Progenitor cell of endocrine pancreas (in vitro differentiated cells): ENCODE results near the gene PSME3IP1. TPM values are rescaled to one million over a fixed set of nuclear protein-coding genes. Genes with fewer than 3 reads are reported as not detected.
"Not testable (repeated sequence)": the region's sequence is repeated elsewhere in the genome, so short reads cannot be mapped to it uniquely, and the experiment has no call there.

Experiments used
- DNase-seq: peaks from one replicate; pipeline ENCODE4 v3.0.0; 2021; ENCODE audit warnings: low spot score; ENCODE audit not compliant: unreplicated experiment
- H3K27ac Mint-ChIP-seq: 2 replicates; pipeline ENCODE4 v1.8.0; 2021; ENCODE audit warnings: mild to moderate bottlenecking, moderate library complexity, mixed read lengths
- H3K27me3 Mint-ChIP-seq: 2 replicates; pipeline ENCODE4 v1.8.0; 2021; ENCODE audit warnings: mixed read lengths
- H3K36me3 Mint-ChIP-seq: 2 replicates; pipeline ENCODE4 v1.8.0; 2022; ENCODE audit warnings: mixed read lengths; ENCODE audit not compliant: insufficient read depth
- H3K4me1 Mint-ChIP-seq: 2 replicates; pipeline ENCODE4 v1.8.0; 2021; ENCODE audit warnings: low read depth, mixed read lengths
- H3K4me3 Mint-ChIP-seq: 2 replicates; pipeline ENCODE4 v1.8.0; 2021; ENCODE audit warnings: low read depth, mild to moderate bottlenecking, moderate library complexity, mixed read lengths
- H3K9me3 Mint-ChIP-seq: 2 replicates; pipeline ENCODE4 v1.8.0; 2021; ENCODE audit warnings: low read depth, mixed read lengths
- total RNA-seq: library from RNA; stranded (reverse); gene quantifications from 2 replicates; pipeline ENCODE4 v1.2.1, GENCODE V29; 2021
- TF ChIP-seq, protein P1 (sequence below): fragments of 200-600 bp; sonication (generic); IDR thresholded peaks from one replicate; pipeline ENCODE4 v1.5.0; 2021; ENCODE audit warnings: antibody characterized with exemption, mild to moderate bottlenecking; ENCODE audit not compliant: unreplicated experiment

The PSME3IP1 gene
- total RNA-seq, 1 donor from 2014 or later = 101 TPM

GRCh38 chr16:57194512-57194911 is 8.7 kb upstream of the PSME3IP1 start:
- Mint-ChIP-seq H3K27ac (no peak overlapping the region), H3K27me3 (no peaks in the 10 kb centered on the region), H3K4me1 (peaks cover 24% of the 10 kb centered on the region), H3K4me3 (no peak overlapping the region), H3K9me3 (no peaks in the 10 kb centered on the region), H3K36me3 (peaks cover 1% of the 10 kb centered on the region)
- TF ChIP-seq, protein P1, sequence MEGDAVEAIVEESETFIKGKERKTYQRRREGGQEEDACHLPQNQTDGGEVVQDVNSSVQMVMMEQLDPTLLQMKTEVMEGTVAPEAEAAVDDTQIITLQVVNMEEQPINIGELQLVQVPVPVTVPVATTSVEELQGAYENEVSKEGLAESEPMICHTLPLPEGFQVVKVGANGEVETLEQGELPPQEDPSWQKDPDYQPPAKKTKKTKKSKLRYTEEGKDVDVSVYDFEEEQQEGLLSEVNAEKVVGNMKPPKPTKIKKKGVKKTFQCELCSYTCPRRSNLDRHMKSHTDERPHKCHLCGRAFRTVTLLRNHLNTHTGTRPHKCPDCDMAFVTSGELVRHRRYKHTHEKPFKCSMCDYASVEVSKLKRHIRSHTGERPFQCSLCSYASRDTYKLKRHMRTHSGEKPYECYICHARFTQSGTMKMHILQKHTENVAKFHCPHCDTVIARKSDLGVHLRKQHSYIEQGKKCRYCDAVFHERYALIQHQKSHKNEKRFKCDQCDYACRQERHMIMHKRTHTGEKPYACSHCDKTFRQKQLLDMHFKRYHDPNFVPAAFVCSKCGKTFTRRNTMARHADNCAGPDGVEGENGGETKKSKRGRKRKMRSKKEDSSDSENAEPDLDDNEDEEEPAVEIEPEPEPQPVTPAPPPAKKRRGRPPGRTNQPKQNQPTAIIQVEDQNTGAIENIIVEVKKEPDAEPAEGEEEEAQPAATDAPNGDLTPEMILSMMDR = no peak
- no peak for DNase-seq

DNA sequence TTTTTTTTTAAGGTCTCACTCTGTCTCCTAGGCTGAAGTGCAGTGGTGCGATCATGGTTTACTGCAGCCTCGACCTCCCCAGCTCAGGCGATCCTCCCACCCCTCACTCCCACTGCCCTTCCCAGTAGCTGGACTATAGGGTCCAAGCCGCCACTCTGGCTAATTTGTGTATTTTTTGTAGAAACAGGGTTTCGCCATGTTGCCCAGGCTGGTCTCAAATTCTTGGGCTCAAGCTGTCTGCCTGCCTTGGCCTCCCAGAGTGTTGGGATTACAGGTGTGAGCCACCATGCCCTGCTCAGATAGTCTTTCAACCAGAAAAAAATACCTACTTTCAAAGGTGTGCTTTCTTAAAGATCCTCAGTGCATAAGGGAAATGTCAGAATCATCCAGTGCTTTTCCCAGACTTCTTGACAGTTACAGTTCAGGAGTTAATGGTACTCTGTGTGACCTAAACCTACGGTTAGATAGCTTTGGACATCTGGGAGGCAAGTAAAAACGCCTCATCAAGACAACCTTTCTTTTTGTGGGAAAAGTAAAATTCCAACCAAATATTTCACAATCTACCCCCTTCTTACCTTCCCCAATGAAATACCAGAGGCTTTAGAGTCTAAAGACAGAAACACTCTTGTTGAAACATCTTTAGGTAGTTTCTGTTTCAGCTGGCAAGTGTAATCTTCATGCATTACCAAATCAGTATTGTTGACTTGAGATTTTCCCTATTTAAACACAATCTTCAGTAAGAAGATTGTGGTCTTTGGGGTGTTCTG is 7.1 kb upstream of the PSME3IP1 start:
- Mint-ChIP-seq H3K4me3 (no peak overlapping the region), H3K27me3 (no peaks in the 10 kb centered on the region), H3K27ac (peak overlapping the region; percentile 49), H3K4me1 (peaks cover 31% of the 10 kb centered on the region), H3K9me3 (no peaks in the 10 kb centered on the region), H3K36me3 (peaks cover 3% of the 10 kb centered on the region)
- TF ChIP-seq, protein P1 = no peak
- DNase-seq = no peak

- peaks cover 36% of the 10 kb centered on the region for H3K4me1 Mint-ChIP-seq
Measured at GRCh38 chr16:57192146-57192545, 6.3 kb upstream of the PSME3IP1 start.

GRCh38 chr16:57191056-57191571 is 5.3 kb upstream of the PSME3IP1 start:
- no peaks in the 10 kb centered on the region for H3K9me3 Mint-ChIP-seq
- H3K27me3 Mint-ChIP-seq = no peaks in the 10 kb centered on the region
- no peak overlapping the region for H3K4me3 Mint-ChIP-seq
- no peak overlapping the region for H3K27ac Mint-ChIP-seq
- peaks cover 26% of the 10 kb centered on the region for H3K4me1 Mint-ChIP-seq
- TF ChIP-seq, protein P1 = no peak
- no peak for DNase-seq
- peaks cover 2% of the 10 kb centered on the region for H3K36me3 Mint-ChIP-seq

More at GRCh38 chr16:57192146-57192545, 6.3 kb upstream of the PSME3IP1 start:
- Mint-ChIP-seq H3K4me3 (no peak overlapping the region), H3K9me3 (no peaks in the 10 kb centered on the region), H3K27me3 (no peaks in the 10 kb centered on the region), H3K27ac (no peak overlapping the region), H3K36me3 (peaks cover 3% of the 10 kb centered on the region)
- TF ChIP-seq, protein P1 = no peak
- no peak for DNase-seq

DNA sequence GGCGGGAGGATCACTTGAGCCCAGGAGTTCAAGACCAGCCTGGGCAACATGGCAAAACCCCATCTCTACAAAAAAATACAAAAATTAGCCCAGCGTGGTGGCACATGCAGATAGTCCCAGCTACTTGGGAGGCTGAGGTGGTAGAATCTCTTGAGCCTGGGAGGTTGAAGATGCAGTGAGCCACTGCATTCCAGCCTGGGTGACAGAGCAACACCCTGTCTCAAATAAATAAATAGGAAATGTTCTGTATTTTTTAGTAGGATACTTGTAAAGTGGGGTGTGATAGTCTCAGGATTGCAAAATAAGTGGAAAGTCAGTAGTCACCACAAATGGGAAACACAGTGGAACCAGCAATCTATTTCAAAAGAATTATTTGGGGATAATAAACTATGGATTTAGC is 4.3 kb upstream of the PSME3IP1 start:
- H3K4me1 Mint-ChIP-seq = peaks cover 27% of the 10 kb centered on the region
- H3K27ac Mint-ChIP-seq = no peak overlapping the region
- DNase-seq = no peak
- TF ChIP-seq, protein P1 = no peak
- no peaks in the 10 kb centered on the region for H3K27me3 Mint-ChIP-seq
- no peaks in the 10 kb centered on the region for H3K9me3 Mint-ChIP-seq
- H3K4me3 Mint-ChIP-seq = no peak overlapping the region
- H3K36me3 Mint-ChIP-seq = peaks cover 2% of the 10 kb centered on the region

DNA sequence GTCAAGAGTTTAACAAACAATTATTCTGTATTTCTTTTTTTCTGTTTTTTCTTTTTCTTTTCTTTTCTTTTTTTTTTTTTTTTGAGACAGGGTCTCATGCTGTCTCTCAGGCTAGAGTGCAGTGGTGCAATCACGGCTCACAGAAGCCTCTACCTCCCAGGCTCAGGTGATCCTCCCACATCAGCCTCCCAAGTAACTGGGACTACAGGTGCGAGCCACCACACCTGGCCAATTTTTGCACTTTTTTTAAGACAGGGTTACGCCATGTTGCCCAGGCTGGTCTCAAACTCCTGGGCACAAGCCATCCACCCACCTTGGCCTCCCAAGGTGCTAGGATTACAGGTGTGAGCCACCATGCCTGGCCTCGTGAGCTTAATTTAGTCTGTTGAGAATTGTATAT is 3.7 kb upstream of the PSME3IP1 start:
- peaks cover 31% of the 10 kb centered on the region for H3K4me1 Mint-ChIP-seq
- H3K9me3 Mint-ChIP-seq, H3K4me3 Mint-ChIP-seq, H3K27me3 Mint-ChIP-seq, H3K27ac Mint-ChIP-seq, H3K36me3 Mint-ChIP-seq, DNase-seq: not testable (repeated sequence)
